AG04450 (cell line): ENCODE data around the gene FRMPD4. TPM values are rescaled to one million over a fixed set of nuclear protein-coding genes. Genes with fewer than 3 reads are reported as not detected.

Experiments
- CTCF ChIA-PET: fragments of 300-600, 350-600 bp; formaldehyde crosslinking; extraction: SDS; loops from one replicate; lab custom pipeline; 2022; ENCODE audit warnings: antibody characterized with exemption, inconsistent platforms; lab: Charles Lee
- POLR2A ChIA-PET: fragments of 350-600 bp; formaldehyde crosslinking; extraction: SDS; loops from one replicate; lab custom pipeline; 2021; ENCODE audit warnings: antibody characterized with exemption, inconsistent platforms; lab: Yijun Ruan, JAX
- DNase-seq: peaks from one replicate; pipeline ENCODE4 v3.0.0-alpha.2; 2011; ENCODE audit warnings: low read depth, low spot score
- H3K27ac ChIP-seq: one replicate; pipeline ENCODE4 v1.5.1; 2012; ENCODE audit warnings: low read depth, low read length, control low read depth
- H3K27me3 ChIP-seq: one replicate; pipeline ENCODE4 v1.6.0; 2012; ENCODE audit warnings: low read length; ENCODE audit not compliant: control insufficient read depth, insufficient read depth
- H3K4me3 ChIP-seq: 2 replicates; pipeline ENCODE4 v1.5.1; 2011; ENCODE audit warnings: mild to moderate bottlenecking, low read depth, low read length, control low read depth
- H3K9me3 ChIP-seq: 2 replicates; pipeline ENCODE4 v1.5.1; 2012; ENCODE audit warnings: low read length; ENCODE audit not compliant: control insufficient read depth, insufficient read depth
- CTCF ChIP-seq: IDR thresholded peaks from 2 replicates; pipeline ENCODE4 v1.5.1; 2011; ENCODE audit warnings: low read depth, low read length, control low read depth, inconsistent platforms
- polyA plus RNA-seq: library from polyadenylated mRNA; depleted of rRNA; stranded (reverse); fragments of >200 nt; gene quantifications from 2 replicates; pipeline ENCODE4 v1.2.3, GENCODE V29; 2011

Gene FRMPD4
- polyA plus RNA-seq, 1 experiment: 2.7 TPM

- POLR2A ChIA-PET: no interaction called here
- DNase-seq: no peak
- no peaks in the 10 kb centered on the region for H3K27me3 ChIP-seq
- CTCF ChIA-PET: no interaction called here
- no peaks in the 10 kb centered on the region for H3K9me3 ChIP-seq
- no peak overlapping the region for H3K27ac ChIP-seq
- H3K4me3 ChIP-seq: no peak overlapping the region
- no peak for TF ChIP-seq CTCF
Observed at GRCh38 chrX:12145402-12145801, 7.1 kb downstream of the FRMPD4 start.

- no peak overlapping the region for H3K27ac ChIP-seq
- H3K9me3 ChIP-seq: no peaks in the 10 kb centered on the region
- DNase-seq: no peak
- TF ChIP-seq CTCF: no peak
- POLR2A ChIA-PET: no interaction called here
- H3K27me3 ChIP-seq: no peaks in the 10 kb centered on the region
- CTCF ChIA-PET: no interaction called here
- H3K4me3 ChIP-seq: no peak overlapping the region
Observed at GRCh38 chrX:12149670-12150407, 11.6 kb downstream of the FRMPD4 start.

DNA sequence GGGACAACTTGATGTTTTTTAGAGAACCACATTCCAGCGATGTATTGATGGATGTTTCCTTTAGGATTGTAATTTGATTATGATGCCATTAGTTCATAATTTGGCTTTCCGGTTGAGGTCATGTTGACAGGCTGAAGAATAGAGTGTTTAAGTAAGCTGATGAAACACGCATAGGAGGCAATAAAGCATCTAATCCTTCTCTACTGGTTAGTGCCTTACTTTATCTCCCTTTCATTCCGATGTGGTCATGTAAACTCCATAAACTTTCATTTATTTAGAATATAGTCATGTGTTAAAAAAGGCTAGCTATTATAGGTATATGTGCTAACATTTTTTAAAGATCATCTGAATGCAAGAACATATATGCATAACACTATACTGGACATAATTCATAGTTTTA, 15.0 kb downstream of the FRMPD4 start:
- no peak for DNase-seq
- CTCF ChIA-PET: interaction anchor here (1.2 kb wide), 1 partner anchor 73 kb away, joined by 4 read pairs; no protein-coding TSS in a partner anchor
- POLR2A ChIA-PET: no interaction called here
- Histone ChIP-seq H3K9me3 (no peaks in the 10 kb centered on the region), H3K27me3 (no peaks in the 10 kb centered on the region), H3K27ac (no peak overlapping the region), H3K4me3 (no peak overlapping the region)
- TF ChIP-seq CTCF: no peak

- Histone ChIP-seq H3K27ac (no peak overlapping the region), H3K27me3 (no peaks in the 10 kb centered on the region), H3K9me3 (no peaks in the 10 kb centered on the region), H3K4me3 (no peak overlapping the region)
- POLR2A ChIA-PET: no interaction called here
- no peak for DNase-seq
- TF ChIP-seq CTCF: no peak
- CTCF ChIA-PET: interaction anchor here (1.2 kb wide), 1 partner anchor 73 kb away, joined by 4 read pairs; no protein-coding TSS in a partner anchor
Observed at GRCh38 chrX:12153741-12154140, 15.5 kb downstream of the FRMPD4 start.

DNA sequence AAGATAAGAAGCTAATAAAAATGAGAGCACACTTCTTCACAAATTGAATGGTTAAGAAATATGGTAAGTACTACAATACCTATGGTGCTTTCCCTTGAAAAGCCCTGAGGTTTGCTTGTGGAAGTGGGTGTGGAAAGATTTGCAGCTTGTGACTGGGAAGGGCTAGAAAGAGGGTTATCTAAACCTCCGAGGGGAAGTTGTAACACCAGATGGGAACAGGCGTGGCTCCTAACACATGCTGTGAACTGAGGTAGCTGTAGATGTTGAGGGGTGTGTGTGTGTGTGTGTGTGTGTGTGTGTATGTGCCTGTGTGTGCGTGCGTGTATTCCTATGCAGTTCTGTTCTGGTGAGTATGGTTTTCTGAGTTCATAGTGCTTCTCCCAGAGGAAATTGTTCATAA, 21.5 kb downstream of the FRMPD4 start:
- Histone ChIP-seq H3K27ac (no peak overlapping the region), H3K4me3 (no peak overlapping the region), H3K9me3 (no peaks in the 10 kb centered on the region), H3K27me3 (no peaks in the 10 kb centered on the region)
- no peak for DNase-seq
- no peak for TF ChIP-seq CTCF
- POLR2A ChIA-PET: no interaction called here
- CTCF ChIA-PET: no interaction called here
